HepG2 (cell line): ENCODE results near the gene CSNK2B. TPM values are rescaled to one million over a fixed set of nuclear protein-coding genes. Genes with fewer than 3 reads are reported as not detected.

Experiments
- BRCA1 ChIP-seq: sonication (generic); formaldehyde crosslinking; IDR thresholded peaks from 2 replicates; pipeline ENCODE4 v1.4.0; 2020; ENCODE audit warnings: missing genetic modification reagents
- DNMT1 ChIP-seq: sonication (generic); formaldehyde crosslinking; IDR thresholded peaks from 2 replicates; pipeline ENCODE4 v1.5.1; 2020; ENCODE audit warnings: mild to moderate bottlenecking, missing genetic modification reagents
- HMG20A ChIP-seq: IDR thresholded peaks from 2 replicates; pipeline ENCODE4 v1.6.1; 2016; ENCODE audit warnings: borderline replicate concordance
- PAF1 ChIP-seq: IDR thresholded peaks from 2 replicates; pipeline ENCODE4 v1.6.1; 2016; ENCODE audit warnings: missing genetic modification reagents, missing compliant biosample characterization
- RBAK ChIP-seq: sonication (generic); formaldehyde crosslinking; IDR thresholded peaks from 2 replicates; pipeline ENCODE4 v1.5.1; 2020; ENCODE audit warnings: mild to moderate bottlenecking, missing genetic modification reagents
- SRY ChIP-seq: sonication (generic); formaldehyde crosslinking; IDR thresholded peaks from 2 replicates; pipeline ENCODE4 v1.8.0; 2022; ENCODE audit warnings: mild to moderate bottlenecking, missing genetic modification reagents
- ZNF20 ChIP-seq: sonication (generic); formaldehyde crosslinking; IDR thresholded peaks from 2 replicates; pipeline ENCODE4 v1.4.0; 2020; ENCODE audit warnings: mild to moderate bottlenecking, moderate library complexity, missing genetic modification reagents
- ZNF564 ChIP-seq: sonication (generic); formaldehyde crosslinking; IDR thresholded peaks from 2 replicates; pipeline ENCODE4 v1.8.1; 2023; ENCODE audit warnings: mild to moderate bottlenecking, missing genetic modification reagents
- ZNF619 ChIP-seq: sonication (generic); formaldehyde crosslinking; IDR thresholded peaks from 2 replicates; pipeline ENCODE4 v1.4.0; 2020; ENCODE audit warnings: mild to moderate bottlenecking, missing genetic modification reagents
- ZNF724P ChIP-seq: sonication (generic); formaldehyde crosslinking; IDR thresholded peaks from 2 replicates; pipeline ENCODE4 v1.8.0; 2022; ENCODE audit warnings: missing genetic modification reagents, borderline replicate concordance
- ZNF737 ChIP-seq: sonication (generic); formaldehyde crosslinking; IDR thresholded peaks from 2 replicates; pipeline ENCODE4 v1.5.0; 2020; ENCODE audit warnings: missing genetic modification reagents, mild to moderate bottlenecking, borderline replicate concordance
- ZNF749 ChIP-seq: sonication (generic); formaldehyde crosslinking; IDR thresholded peaks from 2 replicates; pipeline ENCODE4 v1.8.0; 2022; ENCODE audit warnings: mild to moderate bottlenecking, missing genetic modification reagents, moderate library complexity, borderline replicate concordance
- polyA plus RNA-seq, 8 experiments: library from polyadenylated mRNA; depleted of rRNA in 3 of 8; stranded (reverse) in 7 of 8; unstranded in 1 of 8; fragments of >200 nt; fragmentation: Illumina TruSeq in 4 of 8; extraction: Trizol in 4 of 8; gene quantifications; 2 replicates each; pipeline versions ENCODE4 v1.2.1 to v1.2.3, GENCODE V29; 2011 to 2016; ENCODE audit warnings: low read depth in 4 of 8, missing spikeins in 1 of 8, mixed read lengths in 1 of 8; ENCODE audit not compliant: insufficient read depth in 1 of 8
- total RNA-seq, 5 experiments: library from RNA; depleted of rRNA; stranded (reverse); fragments of >200 nt; fragmentation: Illumina TruSeq; extraction: Trizol; gene quantifications; 2 replicates each; pipeline ENCODE4 v1.2.3, GENCODE V29; 2016; ENCODE audit warnings: low read depth in 1 of 5
- TF ChIP-seq, protein P1 (sequence below): sonication (generic); formaldehyde crosslinking; IDR thresholded peaks from 2 replicates; pipeline ENCODE4 v1.4.0; 2020; ENCODE audit warnings: mild to moderate bottlenecking, missing genetic modification reagents, borderline replicate concordance
- TF ChIP-seq, protein P2 (sequence below): sonication (generic); formaldehyde crosslinking; IDR thresholded peaks from 2 replicates; pipeline ENCODE4 v1.4.0; 2020; ENCODE audit warnings: missing genetic modification reagents
- TF ChIP-seq, protein P3 (sequence below): sonication (generic); formaldehyde crosslinking; IDR thresholded peaks from 2 replicates; pipeline ENCODE4 v1.8.0; 2022; ENCODE audit warnings: missing genetic modification reagents, mild to moderate bottlenecking, inconsistent platforms, borderline replicate concordance
- TF ChIP-seq, protein P4 (sequence below): sonication (generic); formaldehyde crosslinking; IDR thresholded peaks from 2 replicates; pipeline ENCODE4 v1.9.0; 2021; ENCODE audit warnings: missing genetic modification reagents, borderline replicate concordance
- TF ChIP-seq, protein P5 (sequence below): sonication (generic); formaldehyde crosslinking; IDR thresholded peaks from 2 replicates; pipeline ENCODE4 v1.5.1; 2020; ENCODE audit warnings: mild to moderate bottlenecking, missing genetic modification reagents, borderline replicate concordance

CSNK2B gene
- total and polyA plus RNA-seq, 2 of the 13 experiments (the other 11 are each of a cell fraction or from before 2014, with no cell fraction given), result 111 to 296 TPM

DNA sequence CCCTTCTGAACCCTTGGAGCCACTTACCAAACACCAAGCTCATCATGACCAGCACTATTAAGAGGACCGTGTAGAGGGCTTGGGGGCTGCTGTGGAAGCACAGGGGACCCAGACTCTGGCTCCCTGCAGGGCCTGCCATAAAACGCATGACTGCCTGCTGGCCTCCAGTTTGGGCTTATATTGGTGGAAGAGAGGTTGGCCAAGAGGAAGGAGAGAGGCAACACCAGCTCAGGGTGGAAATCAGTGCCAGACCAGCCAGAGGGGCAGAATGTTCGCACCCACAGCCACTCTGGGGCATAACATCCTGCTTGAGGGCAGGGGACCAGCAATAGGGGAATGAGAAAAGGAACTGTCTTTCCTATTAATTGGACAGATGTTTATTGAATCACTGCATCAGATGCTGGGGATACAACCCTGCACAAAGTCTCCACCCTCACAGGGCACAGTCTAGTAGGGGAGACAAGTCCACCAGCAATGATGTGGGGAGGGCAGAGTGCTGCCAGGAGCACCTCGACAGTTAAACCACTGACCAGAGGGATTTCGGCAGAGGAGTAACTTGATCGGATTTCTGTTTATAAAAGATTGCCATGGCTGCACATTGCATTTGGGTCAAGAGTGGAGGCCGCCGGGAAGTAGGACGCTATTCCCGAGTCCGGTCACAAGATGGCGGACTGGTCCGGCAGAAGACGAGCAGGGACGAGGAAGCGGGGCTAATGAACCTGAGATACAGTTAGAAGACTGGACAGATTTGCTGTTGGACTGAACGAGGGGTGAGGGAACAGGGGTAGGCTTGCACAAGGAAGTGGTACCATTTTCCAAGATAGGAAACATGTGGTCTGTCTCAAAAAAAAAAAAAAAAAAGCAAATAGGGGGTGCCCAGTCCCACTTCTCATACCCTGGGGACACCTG lies 14.6 kb downstream of the CSNK2B start, which contains the start of gene LY6G5C (continued):
- TF ChIP-seq, protein P1, sequence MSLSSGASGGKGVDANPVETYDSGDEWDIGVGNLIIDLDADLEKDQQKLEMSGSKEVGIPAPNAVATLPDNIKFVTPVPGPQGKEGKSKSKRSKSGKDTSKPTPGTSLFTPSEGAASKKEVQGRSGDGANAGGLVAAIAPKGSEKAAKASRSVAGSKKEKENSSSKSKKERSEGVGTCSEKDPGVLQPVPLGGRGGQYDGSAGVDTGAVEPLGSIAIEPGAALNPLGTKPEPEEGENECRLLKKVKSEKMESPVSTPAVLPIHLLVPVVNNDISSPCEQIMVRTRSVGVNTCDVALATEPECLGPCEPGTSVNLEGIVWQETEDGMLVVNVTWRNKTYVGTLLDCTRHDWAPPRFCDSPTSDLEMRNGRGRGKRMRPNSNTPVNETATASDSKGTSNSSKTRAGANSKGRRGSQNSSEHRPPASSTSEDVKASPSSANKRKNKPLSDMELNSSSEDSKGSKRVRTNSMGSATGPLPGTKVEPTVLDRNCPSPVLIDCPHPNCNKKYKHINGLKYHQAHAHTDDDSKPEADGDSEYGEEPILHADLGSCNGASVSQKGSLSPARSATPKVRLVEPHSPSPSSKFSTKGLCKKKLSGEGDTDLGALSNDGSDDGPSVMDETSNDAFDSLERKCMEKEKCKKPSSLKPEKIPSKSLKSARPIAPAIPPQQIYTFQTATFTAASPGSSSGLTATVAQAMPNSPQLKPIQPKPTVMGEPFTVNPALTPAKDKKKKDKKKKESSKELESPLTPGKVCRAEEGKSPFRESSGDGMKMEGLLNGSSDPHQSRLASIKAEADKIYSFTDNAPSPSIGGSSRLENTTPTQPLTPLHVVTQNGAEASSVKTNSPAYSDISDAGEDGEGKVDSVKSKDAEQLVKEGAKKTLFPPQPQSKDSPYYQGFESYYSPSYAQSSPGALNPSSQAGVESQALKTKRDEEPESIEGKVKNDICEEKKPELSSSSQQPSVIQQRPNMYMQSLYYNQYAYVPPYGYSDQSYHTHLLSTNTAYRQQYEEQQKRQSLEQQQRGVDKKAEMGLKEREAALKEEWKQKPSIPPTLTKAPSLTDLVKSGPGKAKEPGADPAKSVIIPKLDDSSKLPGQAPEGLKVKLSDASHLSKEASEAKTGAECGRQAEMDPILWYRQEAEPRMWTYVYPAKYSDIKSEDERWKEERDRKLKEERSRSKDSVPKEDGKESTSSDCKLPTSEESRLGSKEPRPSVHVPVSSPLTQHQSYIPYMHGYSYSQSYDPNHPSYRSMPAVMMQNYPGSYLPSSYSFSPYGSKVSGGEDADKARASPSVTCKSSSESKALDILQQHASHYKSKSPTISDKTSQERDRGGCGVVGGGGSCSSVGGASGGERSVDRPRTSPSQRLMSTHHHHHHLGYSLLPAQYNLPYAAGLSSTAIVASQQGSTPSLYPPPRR (CRISPR knock-in tag), result no peak
- TF ChIP-seq ZNF20 (CRISPR knock-in tag) (no peak), HMG20A (no peak), PAF1 (CRISPR knock-in tag) (no peak), BRCA1 (CRISPR knock-in tag) (no peak), ZNF564 (CRISPR knock-in tag) (no peak), ZNF737 (CRISPR knock-in tag) (no peak), DNMT1 (CRISPR knock-in tag) (no peak), ZNF749 (CRISPR knock-in tag) (no peak), SRY (CRISPR knock-in tag) (no peak), ZNF724P (CRISPR knock-in tag) (no peak), ZNF619 (peak; percentile 61; the same call in 1 of the 2 replicates), RBAK (CRISPR knock-in tag) (no peak)
- TF ChIP-seq, protein P2, sequence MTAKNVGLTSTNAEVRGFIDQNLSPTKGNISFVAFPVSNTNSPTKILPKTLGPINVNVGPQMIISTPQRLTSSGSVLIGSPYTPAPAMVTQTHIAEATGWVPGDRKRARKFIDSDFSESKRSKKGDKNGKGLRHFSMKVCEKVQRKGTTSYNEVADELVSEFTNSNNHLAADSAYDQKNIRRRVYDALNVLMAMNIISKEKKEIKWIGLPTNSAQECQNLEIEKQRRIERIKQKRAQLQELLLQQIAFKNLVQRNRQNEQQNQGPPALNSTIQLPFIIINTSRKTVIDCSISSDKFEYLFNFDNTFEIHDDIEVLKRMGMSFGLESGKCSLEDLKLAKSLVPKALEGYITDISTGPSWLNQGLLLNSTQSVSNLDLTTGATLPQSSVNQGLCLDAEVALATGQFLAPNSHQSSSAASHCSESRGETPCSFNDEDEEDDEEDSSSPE (CRISPR knock-in tag), result no peak
- TF ChIP-seq, protein P3, sequence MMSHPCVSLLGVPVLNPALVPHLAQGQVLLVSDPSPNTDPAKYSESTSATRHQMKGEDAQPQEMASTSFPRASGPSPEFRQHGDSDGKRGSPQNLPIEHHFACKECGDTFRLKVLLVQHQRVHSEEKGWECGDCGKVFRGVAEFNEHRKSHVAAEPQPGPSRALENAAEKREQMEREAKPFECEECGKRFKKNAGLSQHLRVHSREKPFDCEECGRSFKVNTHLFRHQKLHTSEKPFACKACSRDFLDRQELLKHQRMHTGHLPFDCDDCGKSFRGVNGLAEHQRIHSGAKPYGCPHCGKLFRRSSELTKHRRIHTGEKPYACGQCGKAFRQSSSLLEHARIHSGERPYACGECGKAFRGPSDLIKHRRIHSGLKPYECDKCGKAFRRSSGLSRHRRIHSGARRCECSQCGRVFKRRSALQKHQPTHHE, result no peak
- TF ChIP-seq, protein P4, sequence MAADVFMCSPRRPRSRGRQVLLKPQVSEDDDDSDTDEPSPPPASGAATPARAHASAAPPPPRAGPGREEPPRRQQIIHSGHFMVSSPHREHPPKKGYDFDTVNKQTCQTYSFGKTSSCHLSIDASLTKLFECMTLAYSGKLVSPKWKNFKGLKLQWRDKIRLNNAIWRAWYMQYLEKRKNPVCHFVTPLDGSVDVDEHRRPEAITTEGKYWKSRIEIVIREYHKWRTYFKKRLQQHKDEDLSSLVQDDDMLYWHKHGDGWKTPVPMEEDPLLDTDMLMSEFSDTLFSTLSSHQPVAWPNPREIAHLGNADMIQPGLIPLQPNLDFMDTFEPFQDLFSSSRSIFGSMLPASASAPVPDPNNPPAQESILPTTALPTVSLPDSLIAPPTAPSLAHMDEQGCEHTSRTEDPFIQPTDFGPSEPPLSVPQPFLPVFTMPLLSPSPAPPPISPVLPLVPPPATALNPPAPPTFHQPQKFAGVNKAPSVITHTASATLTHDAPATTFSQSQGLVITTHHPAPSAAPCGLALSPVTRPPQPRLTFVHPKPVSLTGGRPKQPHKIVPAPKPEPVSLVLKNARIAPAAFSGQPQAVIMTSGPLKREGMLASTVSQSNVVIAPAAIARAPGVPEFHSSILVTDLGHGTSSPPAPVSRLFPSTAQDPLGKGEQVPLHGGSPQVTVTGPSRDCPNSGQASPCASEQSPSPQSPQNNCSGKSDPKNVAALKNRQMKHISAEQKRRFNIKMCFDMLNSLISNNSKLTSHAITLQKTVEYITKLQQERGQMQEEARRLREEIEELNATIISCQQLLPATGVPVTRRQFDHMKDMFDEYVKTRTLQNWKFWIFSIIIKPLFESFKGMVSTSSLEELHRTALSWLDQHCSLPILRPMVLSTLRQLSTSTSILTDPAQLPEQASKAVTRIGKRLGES (CRISPR knock-in tag), result no peak
- TF ChIP-seq, protein P5, sequence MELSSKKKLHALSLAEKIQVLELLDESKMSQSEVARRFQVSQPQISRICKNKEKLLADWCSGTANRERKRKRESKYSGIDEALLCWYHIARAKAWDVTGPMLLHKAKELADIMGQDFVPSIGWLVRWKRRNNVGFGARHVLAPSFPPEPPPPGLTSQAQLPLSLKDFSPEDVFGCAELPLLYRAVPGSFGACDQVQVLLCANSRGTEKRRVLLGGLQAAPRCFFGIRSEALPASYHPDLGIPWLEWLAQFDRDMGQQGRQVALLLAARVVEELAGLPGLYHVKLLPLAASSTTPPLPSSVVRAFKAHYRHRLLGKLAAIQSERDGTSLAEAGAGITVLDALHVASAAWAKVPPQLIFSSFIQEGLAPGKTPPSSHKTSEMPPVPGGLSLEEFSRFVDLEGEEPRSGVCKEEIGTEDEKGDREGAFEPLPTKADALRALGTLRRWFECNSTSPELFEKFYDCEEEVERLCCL (CRISPR knock-in tag), result no peak
